WI38 (cell line): Measurements from ENCODE around the gene CLDN2.
A peak's percentile ranks its signal among the peaks of the same experiment; 100 is the strongest.

Source experiments
- H3K4me3 ChIP-seq: 2 replicates; pipeline ENCODE4 v1.5.1; 2011; ENCODE audit warnings: low read depth, mild to moderate bottlenecking, control low read depth, low read length
- CTCF ChIP-seq: IDR thresholded peaks from 2 replicates; pipeline ENCODE4 v1.5.1; 2012; ENCODE audit warnings: low read depth, mild to moderate bottlenecking, control low read depth, low read length

Gene CLDN2

GRCh38 chrX:106948641-106949040 is 28.4 kb downstream of the CLDN2 start:
- TF ChIP-seq CTCF = no peak
- H3K4me3 ChIP-seq = no peak overlapping the region

GRCh38 chrX:106949366-106949765 is 29.2 kb downstream of the CLDN2 start:
- no peak overlapping the region for H3K4me3 ChIP-seq
- no peak for TF ChIP-seq CTCF

GRCh38 chrX:106950381-106950780 is 30.2 kb downstream of the CLDN2 start:
- H3K4me3 ChIP-seq = no peak overlapping the region
- TF ChIP-seq CTCF = no peak

GRCh38 chrX:106951230-106951629 is 31.0 kb downstream of the CLDN2 start:
- TF ChIP-seq CTCF = no peak
- no peak overlapping the region for H3K4me3 ChIP-seq

GRCh38 chrX:106952089-106952488 is 31.9 kb downstream of the CLDN2 start:
- no peak overlapping the region for H3K4me3 ChIP-seq
- no peak for TF ChIP-seq CTCF

- no peak overlapping the region for H3K4me3 ChIP-seq
- TF ChIP-seq CTCF = no peak
Measured at GRCh38 chrX:106952538-106952937, 32.3 kb downstream of the CLDN2 start.

- TF ChIP-seq CTCF = peak; percentile 8; the same call in 1 of the 2 replicates
- H3K4me3 ChIP-seq = no peak overlapping the region
Measured at GRCh38 chrX:106952988-106953387, 32.8 kb downstream of the CLDN2 start.
